ENCODE measurements around the gene LILRA6. TPM values are rescaled to one million over a fixed set of nuclear protein-coding genes. Genes with fewer than 3 reads are reported as not detected.
"Not testable (repeated sequence)": the region's sequence is repeated elsewhere in the genome, so short reads cannot be mapped to it uniquely, and the experiment has no call there.

LILRA6 gene
- total RNA-seq, 4 donors from 2014 or later: 0.22 to 10.2 (median 0.90) TPM

- 53 to 72% methylated on average over 13 to 14 of the region's 16 CpGs for WGBS, 2 donors
- H3K27ac ChIP-seq; H3K36me3 ChIP-seq; H3K9me3 ChIP-seq; H3K4me1 ChIP-seq; DNase-seq (ENCODE audit: low spot score in 2 of 2): not testable (repeated sequence)
- H3K27me3 ChIP-seq: peaks cover 0 to 15% of the 10 kb centered on the region in 2 donors
- H3K4me3 ChIP-seq: peak within 1 kb of the TSS in 1 of 4 donors; percentile 37
Measured at GRCh38 chr19:54222474-54223276, 19.9 kb downstream of the LILRA6 start, which contains the start of gene LILRB3. TSS of gene LILRB3 (minus strand) at chr19:54223007. CDS start at chr19:54222976, 31 bp downstream.

- not testable (repeated sequence) for H3K36me3 ChIP-seq; H3K27ac ChIP-seq; DNase-seq (ENCODE audit: low spot score in 2 of 2); H3K9me3 ChIP-seq; H3K4me1 ChIP-seq; H3K4me3 ChIP-seq
- H3K27me3 ChIP-seq: peaks cover 0 to 13% of the 10 kb centered on the region in 2 donors
- 71 to 77% methylated on average over 6 to 7 of the region's 7 CpGs for WGBS, 2 donors
Measured at GRCh38 chr19:54221947-54222346, 20.6 kb downstream of the LILRA6 start.

GRCh38 chr19:54219702-54220101 lies 22.9 kb downstream of the LILRA6 start:
- not testable (repeated sequence) for H3K4me1 ChIP-seq; DNase-seq (ENCODE audit: low spot score in 2 of 2); H3K9me3 ChIP-seq; H3K27ac ChIP-seq; H3K4me3 ChIP-seq
- H3K36me3 ChIP-seq: peaks cover 0 to 14% (median 0%) of the 10 kb centered on the region in 3 donors
- 60 to 100% methylated on average over 1 of the region's 5 CpGs for WGBS, 2 donors
- H3K27me3 ChIP-seq: peaks cover 0 to 13% of the 10 kb centered on the region in 2 donors

DNA sequence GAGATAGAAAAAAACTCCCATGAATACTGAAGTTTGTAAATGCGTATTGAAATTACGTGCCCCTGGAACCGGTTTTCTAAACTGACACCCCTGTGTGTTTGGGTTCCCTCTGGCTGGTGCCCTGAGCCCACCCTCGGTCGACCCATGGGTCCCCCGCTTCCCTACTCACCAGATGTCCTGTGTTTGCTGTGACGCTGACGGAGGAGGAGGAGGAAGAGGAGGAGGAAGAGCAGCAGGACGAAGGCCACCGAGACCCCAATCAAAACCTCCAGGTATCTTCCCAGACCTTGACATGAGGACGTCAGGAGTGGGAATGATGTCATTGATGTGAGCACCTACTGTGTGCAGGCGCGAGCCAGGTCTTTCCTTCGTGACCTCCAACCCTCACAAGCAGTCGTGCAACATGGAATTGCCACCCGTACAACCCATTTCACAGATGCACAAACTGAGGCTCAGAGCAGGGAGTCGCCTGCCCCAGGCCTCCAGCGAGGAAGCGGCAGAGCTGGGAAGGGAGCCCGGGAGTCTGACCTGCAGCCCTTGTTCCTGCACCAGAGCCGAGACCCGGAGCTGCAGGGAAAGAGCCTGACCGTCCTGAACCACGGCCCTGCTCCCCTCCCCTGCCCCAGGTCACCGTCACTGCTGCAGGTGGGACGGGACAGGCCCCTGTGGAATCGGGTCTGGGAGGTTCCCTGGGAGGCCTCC lies 23.5 kb downstream of the LILRA6 start:
- Histone ChIP-seq H3K27me3 (peaks cover 0 to 13% of the 10 kb centered on the region in 2 donors), H3K27ac (no peak overlapping the region), H3K9me3 (no peaks in the 10 kb centered on the region), H3K4me3 (no peak overlapping the region), H3K36me3 (peaks cover 0 to 14% (median 0%) of the 10 kb centered on the region in 3 donors), H3K4me1 (no peaks in the 10 kb centered on the region)
- WGBS, 2 donors: 88 to 92% methylated on average over 17 of the region's 27 CpGs
- TF ChIP-seq CTCF (IDR thresholded peaks at IDR 0.05) (no peak), POLR2A (IDR thresholded peaks at IDR 0.05) (no peak), EP300 (IDR thresholded peaks at IDR 0.05) (no peak)
- no peak for DNase-seq (ENCODE audit: low spot score in 2 of 2)

- Histone ChIP-seq H3K36me3 (peaks cover 0 to 14% (median 0%) of the 10 kb centered on the region in 3 donors), H3K4me1 (no peaks in the 10 kb centered on the region), H3K4me3 (no peak overlapping the region), H3K9me3 (no peaks in the 10 kb centered on the region), H3K27me3 (peaks cover 0 to 13% of the 10 kb centered on the region in 2 donors), H3K27ac (no peak overlapping the region)
- no peak for DNase-seq (ENCODE audit: low spot score in 2 of 2)
- TF ChIP-seq EP300 (IDR thresholded peaks at IDR 0.05) (no peak), POLR2A (IDR thresholded peaks at IDR 0.05) (no peak), CTCF (IDR thresholded peaks at IDR 0.05) (no peak)
- WGBS, 2 donors: 68 to 74% methylated on average over 8 of the region's 8 CpGs
Measured at GRCh38 chr19:54218259-54218658, 24.3 kb downstream of the LILRA6 start.

DNA sequence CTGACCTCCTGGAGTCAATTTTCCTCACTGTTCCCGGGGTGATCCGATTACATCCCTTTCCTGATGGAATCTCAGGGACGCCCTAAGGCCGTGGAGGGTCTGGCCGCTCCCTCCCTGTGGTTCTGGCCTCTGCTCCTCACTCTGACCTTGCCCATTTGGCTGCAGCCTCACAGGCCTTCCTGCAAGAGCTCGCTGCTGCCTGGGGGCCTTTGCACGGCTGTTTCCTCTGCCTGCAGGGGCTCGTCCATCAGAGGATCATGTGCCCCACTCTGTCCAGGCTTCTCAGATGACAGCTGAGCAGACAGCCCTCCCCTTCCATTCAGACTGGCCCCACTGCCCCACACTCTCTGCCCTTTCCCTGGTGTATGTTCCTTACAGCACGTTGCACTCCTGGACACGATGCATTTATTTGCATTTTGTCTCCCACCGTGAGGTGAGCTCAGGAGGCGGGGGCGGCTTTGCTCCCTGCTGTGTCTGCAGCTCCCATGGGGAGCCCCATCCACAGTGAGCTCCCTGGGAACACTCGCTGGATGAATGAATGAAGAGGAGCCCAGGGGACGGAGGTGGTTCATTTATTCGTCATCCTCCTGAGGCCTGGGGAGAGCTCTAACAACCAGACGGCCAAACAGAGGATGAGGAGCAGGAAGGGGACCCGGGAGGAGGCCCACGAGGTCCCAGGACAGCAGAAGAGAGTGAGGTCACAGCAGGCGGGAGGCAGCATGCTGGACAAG lies 24.9 kb downstream of the LILRA6 start:
- 53% methylated on average over 15 to 17 of the region's 20 CpGs for WGBS, 2 donors
- not testable (repeated sequence) for DNase-seq (ENCODE audit: low spot score in 2 of 2)

More for the DNA sequence above, 24.9 kb downstream of the LILRA6 start:
- H3K27me3 ChIP-seq, H3K4me3 ChIP-seq, H3K9me3 ChIP-seq, H3K4me1 ChIP-seq, H3K27ac ChIP-seq: not testable (repeated sequence)
- peaks cover 0 to 14% (median 0%) of the 10 kb centered on the region in 3 donors for H3K36me3 ChIP-seq
